K562 (cell line): ENCODE data around the gene RASAL1. TPM values are rescaled to one million over a fixed set of nuclear protein-coding genes. Genes with fewer than 3 reads are reported as not detected.
A peak's percentile ranks its signal among the peaks of the same experiment; 100 is the strongest.

Experiments
- ATAC-seq: fragments of 200-7000 bp; cut with Tn5 transposase; 3 replicates; pipeline ENCODE4 v1.9.1; 2020; ENCODE audit warnings: moderate library complexity
- BruUV-seq: library from RNA; stranded (reverse); fragments of 400-500 nt; replicated peaks from 2 replicates; lab custom pipeline; 2021; lab: Mats Ljungman, UMichigan
- CTCF ChIA-PET: fragments of 300-600 bp; formaldehyde crosslinking; extraction: SDS; loops from one replicate; lab custom pipeline; 2021; ENCODE audit warnings: low intra/inter-chr PET ratio; lab: Yijun Ruan, JAX
- POLR2A ChIA-PET: fragments of 300-600, 350-650 bp; sonication (Branson Sonifier 250); formaldehyde crosslinking; extraction: SDS; loops from one replicate; lab custom pipeline; 2021; ENCODE audit warnings: antibody characterized with exemption, inconsistent platforms; lab: Yijun Ruan, JAX
- DNase-seq, 4 experiments: peaks; one replicate each; pipeline versions ENCODE4 v3.0.0 to v3.0.0-alpha.2; 2011 to 2018; ENCODE audit warnings: low spot score in 3 of 4, mixed read lengths in 3 of 4; ENCODE audit errors: extremely low read depth in 1 of 4
- FAIRE-seq: peaks from 2 replicates; lab custom pipeline; 2011; peaks lifted over from hg19 to GRCh38; lab: Jason Lieb, UNC
- H2AFZ ChIP-seq: 2 replicates; pipeline ENCODE4 v1.6.0; 2011; ENCODE audit warnings: low read depth, low read length, control low read depth, inconsistent platforms
- H3K27ac ChIP-seq: fragments of 200-600 bp; 3 replicates; pipeline ENCODE4 v1.8.0; 2011; ENCODE audit warnings: low read depth, mild to moderate bottlenecking, control low read depth, inconsistent platforms, low read length, moderate library complexity, mixed read lengths; ENCODE audit errors: extremely low read depth
- H3K27me3 ChIP-seq, 2 experiments: fragments of 300-600 bp in 1 of 2; 2 replicates in 1 of 2; 3 replicates in 1 of 2; pipeline versions ENCODE4 v1.6.0 to v1.8.0; 2011; ENCODE audit warnings: inconsistent platforms in 2 of 2, low read length in 2 of 2, mild to moderate bottlenecking in 1 of 2, mixed read lengths in 1 of 2, moderate library complexity in 1 of 2; ENCODE audit not compliant: control insufficient read depth in 2 of 2, insufficient read depth in 2 of 2
- H3K36me3 ChIP-seq: fragments of 300-600 bp; 3 replicates; pipeline ENCODE4 v1.8.0; 2011; ENCODE audit warnings: mild to moderate bottlenecking, low read length, inconsistent platforms; ENCODE audit not compliant: control insufficient read depth, insufficient read depth
- H3K4me1 ChIP-seq, 2 experiments: fragments of 200-600 bp in 1 of 2; replicated peaks in 1 of 2; 2 replicates in 1 of 2; 3 replicates in 1 of 2; pipeline versions ENCODE4 v1.5.1 to v1.8.0; 2011; ENCODE audit warnings: inconsistent platforms in 2 of 2, low read length in 2 of 2, mild to moderate bottlenecking in 1 of 2, mixed read lengths in 1 of 2, moderate library complexity in 1 of 2; ENCODE audit not compliant: control insufficient read depth in 2 of 2, insufficient read depth in 2 of 2
- H3K4me2 ChIP-seq: 2 replicates; pipeline ENCODE4 v1.6.1; 2011; ENCODE audit warnings: low read length, control low read depth, inconsistent platforms, mixed read lengths; ENCODE audit not compliant: insufficient read depth
- H3K4me3 ChIP-seq: fragments of 200-600 bp; sonication (generic), shearing (Covaris generic); 2 replicates; pipeline ENCODE4 v1.5.1; 2016; ENCODE audit warnings: control low read depth, inconsistent platforms
- H3K79me2 ChIP-seq: fragments of 200-600 bp; 3 replicates; pipeline ENCODE4 v1.8.0; 2011; ENCODE audit warnings: low read length, inconsistent platforms; ENCODE audit not compliant: control insufficient read depth, insufficient read depth
- H3K9ac ChIP-seq, 2 experiments: 2 replicates each; pipeline versions ENCODE4 v1.6.0 to v1.6.1; 2011; ENCODE audit warnings: low read depth in 2 of 2, low read length in 2 of 2, control low read depth in 1 of 2, inconsistent platforms in 1 of 2, mild to moderate bottlenecking in 1 of 2, mixed read lengths in 1 of 2; ENCODE audit not compliant: insufficient read depth in 1 of 2
- H3K9me1 ChIP-seq: one replicate; pipeline ENCODE4 v1.6.0; 2011; ENCODE audit warnings: inconsistent platforms, mild to moderate bottlenecking, low read length, moderate library complexity; ENCODE audit not compliant: control insufficient read depth, insufficient read depth
- H3K9me3 ChIP-seq: replicated peaks from 2 replicates; pipeline ENCODE4 v1.5.1; 2011; ENCODE audit warnings: low read depth, low read length, inconsistent platforms; ENCODE audit not compliant: control insufficient read depth, insufficient read depth
- H4K20me1 ChIP-seq: replicated peaks from 2 replicates; pipeline ENCODE4 v1.6.1; 2011; ENCODE audit warnings: low read length, inconsistent platforms, mixed read lengths; ENCODE audit not compliant: control insufficient read depth, insufficient read depth
- ADNP ChIP-seq: fragments of 200-800 bp; sonication (Bioruptor generic); IDR thresholded peaks from 2 replicates; pipeline ENCODE4 v1.6.1; 2016; ENCODE audit warnings: missing genetic modification characterization, missing compliant biosample characterization
- ASH1L ChIP-seq: fragments of 450-650 bp; IDR thresholded peaks from 2 replicates; pipeline ENCODE4 v1.6.1; 2018; ENCODE audit warnings: borderline replicate concordance, mild to moderate bottlenecking, low read depth; ENCODE audit not compliant: partially characterized antibody
- BCOR ChIP-seq: fragments of 450-650 bp; IDR thresholded peaks from 2 replicates; pipeline ENCODE4 v1.6.1; 2016
- CHD4 ChIP-seq: fragments of 200-600 bp; sonication (generic); IDR thresholded peaks from 3 replicates; pipeline ENCODE4 v1.6.1; 2012; ENCODE audit warnings: low read depth, mild to moderate bottlenecking, mixed read lengths, low read length, inconsistent platforms; ENCODE audit not compliant: insufficient read depth, insufficient replicate concordance, poor library complexity, severe bottlenecking
- NR3C1 ChIP-seq: sonication (generic); formaldehyde crosslinking; IDR thresholded peaks from 2 replicates; pipeline ENCODE4 v1.8.1; 2022; ENCODE audit warnings: missing genetic modification reagents
- RBM25 ChIP-seq: fragments of 200-400 bp; formaldehyde crosslinking; IDR thresholded peaks from 2 replicates; pipeline ENCODE4 v1.6.1; 2018; ENCODE audit warnings: low read length, low read depth, moderate library complexity; ENCODE audit not compliant: severe bottlenecking
- WGBS: fragments of 100-300 bp; shearing (Covaris generic); methylation state at CpG from one replicate; pipeline ENCODE4 v1.1.6; 2016; ENCODE audit warnings: low coverage, mixed read lengths; ENCODE audit not compliant: insufficient coverage; ENCODE audit errors: missing lambda C conversion rate; 5-methylcytosine and 5-hydroxymethylcytosine counted together
- in situ Hi-C: fragments of 300-500 bp; cut with MboI; formaldehyde crosslinking; loops from 4 replicates; pipeline ENCODE4 v1.15.0; 2018; ENCODE audit warnings: inconsistent platforms, mixed read lengths
- intact Hi-C: fragments of 100-400 bp; cut with micrococcal nuclease; formaldehyde crosslinking; loops from 2 replicates; pipeline ENCODE4 v1.14.2; 2022
- polyA plus RNA-seq, 8 experiments: library from polyadenylated mRNA; depleted of rRNA in 4 of 8; stranded (reverse) in 5 of 8; unstranded in 3 of 8; fragments of >200 nt; fragmentation: Nextera tagmentation in 2 of 8; fragmentation: Illumina TruSeq in 1 of 8; extraction: Ambion mirVana in 2 of 8; extraction: Trizol in 1 of 8; gene quantifications; 2 replicates each; pipeline versions ENCODE4 v1.2.1 to v1.2.3, GENCODE V29; 2011 to 2014; ENCODE audit warnings: inconsistent platforms in 1 of 8, missing spikeins in 1 of 8
- total RNA-seq, 7 experiments: library from RNA; depleted of rRNA in 6 of 7; stranded (reverse); fragments of >200 nt in 6 of 7; fragmentation: Illumina TruSeq in 2 of 7; extraction: Trizol in 2 of 7; gene quantifications; 2 replicates each; pipeline versions ENCODE4 v1.2.1 to v1.2.3, GENCODE V29; 2011 to 2021; ENCODE audit warnings: low replicate concordance in 1 of 7

RASAL1 gene
- total and polyA plus RNA-seq, 9 of the 15 experiments (the other 6 are each of a cell fraction or from before 2014, with no cell fraction given) = 0.06 to 0.16 (median 0.14) TPM; not detected in 6

GRCh38 chr12:113070117-113070906 is 65.2 kb downstream of the RASAL1 start:
- no TSS peak for BruUV-seq
- H3K79me2 ChIP-seq = no peaks in the 10 kb centered on the region
- ATAC-seq (no peak), FAIRE-seq (no peak), DNase-seq (no peak)
- ChIA-PET POLR2A (interaction anchor here (0.7 to 1.4 kb wide), 2 partner anchors 14 to 44 kb away, joined by 3 to 4 read pairs; no protein-coding TSS in a partner anchor), CTCF (no interaction called here)
- H3K9ac ChIP-seq = no peak overlapping the region
- no peak overlapping the region for H3K4me3 ChIP-seq
- no peaks in the 10 kb centered on the region for H3K36me3 ChIP-seq
- 4% methylated on average over 15 of the region's 15 CpGs for WGBS
- H3K4me2 ChIP-seq = no peak overlapping the region
- H2AFZ ChIP-seq = no peak overlapping the region
- in situ Hi-C loops (no loop called here), intact Hi-C loops (no loop called here)
- H3K9me3 ChIP-seq = no peaks in the 10 kb centered on the region
- H4K20me1 ChIP-seq = peaks cover 19% of the 10 kb centered on the region; the same call in 1 of the 2 replicates
- H3K4me1 ChIP-seq = peaks cover 0 to 7% of the 10 kb centered on the region in 2 experiments; a peak in 1 of 5 replicates
- peaks cover 10 to 77% of the 10 kb centered on the region in 2 experiments for H3K27me3 ChIP-seq
- H3K27ac ChIP-seq = no peak overlapping the region
- no peaks in the 10 kb centered on the region for H3K9me1 ChIP-seq
- peak; percentile 77 for TF ChIP-seq BCOR
- TF ChIP-seq ADNP (tag) = peak; percentile 28; the same call in 1 of the 2 replicates
- TF ChIP-seq ASH1L = no peak
- TF ChIP-seq RBM25 = peak; percentile 81
- TF ChIP-seq CHD4 = peak; percentile 44
- TF ChIP-seq NR3C1 (CRISPR knock-in tag) = no peak
